K562 (cell line): ENCODE results near the gene NDUFS8. TPM values are rescaled to one million over a fixed set of nuclear protein-coding genes. Genes with fewer than 3 reads are reported as not detected.
A peak's percentile ranks its signal among the peaks of the same experiment; 100 is the strongest.

Experiments used
- AFF4 ChIP-seq: sonication (generic); formaldehyde crosslinking; IDR thresholded peaks from 2 replicates; pipeline ENCODE4 v1.8.0; 2023; ENCODE audit warnings: mild to moderate bottlenecking, missing genetic modification reagents
- CHD2 ChIP-seq: IDR thresholded peaks from 2 replicates; pipeline ENCODE4 v1.6.1; 2011; ENCODE audit warnings: low read depth, low read length
- CTCF ChIP-seq, 3 experiments: IDR thresholded peaks in 2 of 3; conservative IDR thresholded peaks in 1 of 3; 2 replicates each; pipeline ENCODE4 v1.5.1; 2011 to 2012; ENCODE audit warnings: low read length in 3 of 3, mild to moderate bottlenecking in 3 of 3, control low read depth in 2 of 3, improper control_type of control experiment in 1 of 3, inconsistent platforms in 1 of 3, low read depth in 1 of 3, mixed read lengths in 1 of 3, moderate library complexity in 1 of 3; ENCODE audit not compliant: insufficient read depth in 2 of 3
- FOXM1 ChIP-seq, 2 experiments: fragments of 450-650 bp in 1 of 2; sonication (generic) in 1 of 2; formaldehyde crosslinking in 1 of 2; IDR thresholded peaks; 2 replicates each; pipeline versions ENCODE4 v1.6.1 to v1.9.0; 2017 to 2022; ENCODE audit warnings: low read depth in 2 of 2, mild to moderate bottlenecking in 2 of 2, missing genetic modification reagents in 1 of 2, moderate library complexity in 1 of 2
- GTF2B ChIP-seq: IDR thresholded peaks from 2 replicates; pipeline ENCODE4 v1.6.1; 2011; ENCODE audit not compliant: insufficient read length; ENCODE audit errors: extremely low read depth
- IRF2 ChIP-seq: sonication (generic); formaldehyde crosslinking; IDR thresholded peaks from 2 replicates; pipeline ENCODE4 v1.8.1; 2022; ENCODE audit warnings: mild to moderate bottlenecking, missing genetic modification reagents
- KLF10 ChIP-seq: fragments of 250-450 bp; sonication (Bioruptor Pico); IDR thresholded peaks from 2 replicates; pipeline ENCODE4 v1.6.1; 2021; ENCODE audit warnings: matching md5 sums
- MIER1 ChIP-seq: fragments of 450-650 bp; IDR thresholded peaks from 2 replicates; pipeline ENCODE4 v1.6.1; 2016; ENCODE audit warnings: antibody characterized with exemption, mild to moderate bottlenecking, low read depth
- NCOA4 ChIP-seq: fragments of 450-650 bp; IDR thresholded peaks from 2 replicates; pipeline ENCODE4 v1.6.1; 2018; ENCODE audit warnings: mild to moderate bottlenecking; ENCODE audit not compliant: partially characterized antibody
- POLR2A ChIP-seq: fragments of 450-650 bp; conservative IDR thresholded peaks from 2 replicates; pipeline ENCODE4 v1.6.1; 2016
- RB1 ChIP-seq: fragments of 450-650 bp; IDR thresholded peaks from 2 replicates; pipeline ENCODE4 v1.6.1; 2017; ENCODE audit warnings: low read depth, mild to moderate bottlenecking
- RREB1 ChIP-seq: fragments of 250-450 bp; sonication (Bioruptor Pico); IDR thresholded peaks from 2 replicates; pipeline ENCODE4 v1.4.0; 2020
- SETDB1 ChIP-seq: IDR thresholded peaks from one replicate; pipeline ENCODE4 v1.6.1; 2012; ENCODE audit warnings: low read length, control low read depth, inconsistent platforms
- TRIM24 ChIP-seq, 2 experiments: fragments of 450-650 bp; IDR thresholded peaks; 2 replicates each; pipeline ENCODE4 v1.6.1; 2016
- ZNF212 ChIP-seq: fragments of 450-650 bp; formaldehyde crosslinking; IDR thresholded peaks from 2 replicates; pipeline ENCODE4 v1.4.0; 2020; ENCODE audit warnings: mild to moderate bottlenecking
- polyA plus RNA-seq, 8 experiments: library from polyadenylated mRNA; depleted of rRNA in 4 of 8; stranded (reverse) in 5 of 8; unstranded in 3 of 8; fragments of >200 nt; fragmentation: Nextera tagmentation in 2 of 8; fragmentation: Illumina TruSeq in 1 of 8; extraction: Ambion mirVana in 2 of 8; extraction: Trizol in 1 of 8; gene quantifications; 2 replicates each; pipeline versions ENCODE4 v1.2.1 to v1.2.3, GENCODE V29; 2011 to 2014; ENCODE audit warnings: inconsistent platforms in 1 of 8, missing spikeins in 1 of 8
- total RNA-seq, 7 experiments: library from RNA; depleted of rRNA in 6 of 7; stranded (reverse); fragments of >200 nt in 6 of 7; fragmentation: Illumina TruSeq in 2 of 7; extraction: Trizol in 2 of 7; gene quantifications; 2 replicates each; pipeline versions ENCODE4 v1.2.1 to v1.2.3, GENCODE V29; 2011 to 2021; ENCODE audit warnings: low replicate concordance in 1 of 7

Gene NDUFS8
- total and polyA plus RNA-seq, 9 of the 15 experiments (the other 6 are each of a cell fraction or from before 2014, with no cell fraction given) = 36.5 to 351 (median 101) TPM

- TF ChIP-seq SETDB1 (no peak), AFF4 (CRISPR knock-in tag) (no peak), GTF2B (no peak), CTCF (IDR thresholded peaks at IDR 0.05 in 2 of 3, conservative IDR thresholded peaks at IDR 0.05 in 1 of 3; ENCODE audit: insufficient read depth in 2 of 3, low read depth in 1 of 3, low read length in 3 of 3) (peak in 1 of 3 experiments; percentile 8; a peak in 1 of 6 replicates), MIER1 (no peak), CHD2 (no peak), IRF2 (CRISPR knock-in tag) (no peak), NCOA4 (no peak), ZNF212 (no peak), RB1 (peak; percentile 51; the same call in 1 of the 2 replicates), FOXM1 (IDR thresholded peaks at IDR 0.05; ENCODE audit: low read depth) (no peak), FOXM1 (CRISPR knock-in tag; IDR thresholded peaks at IDR 0.05; ENCODE audit: low read depth) (no peak), POLR2A (no peak), KLF10 (CRISPR knock-in tag) (no peak), TRIM24 (IDR thresholded peaks at IDR 0.05) (no peak), RREB1 (no peak)
Measured at GRCh38 chr11:68010090-68011041, 20.1 kb upstream of the NDUFS8 start, which contains the start of gene ALDH3B1 (continued).
